Suprapubic skin (tissue), 4 donors: ENCODE measurements around the gene NPHP1.
"Not testable (repeated sequence)": the region's sequence is repeated elsewhere in the genome, so short reads cannot be mapped to it uniquely, and the experiment has no call there.

Source experiments
- CTCF ChIP-seq, 2 donors: fragments of 200-600 bp in 1 of 2; fragments of 450-650 bp in 1 of 2; sonication (generic) in 1 of 2; IDR thresholded peaks; one replicate each; pipeline ENCODE4 v1.5.1; 2016 to 2019; ENCODE audit warnings: antibody characterized with exemption in 2 of 2, mild to moderate bottlenecking in 1 of 2, moderate library complexity in 1 of 2
- EP300 ChIP-seq: sonication (generic); formaldehyde crosslinking; IDR thresholded peaks from one replicate; pipeline ENCODE4 v1.6.1; 2017; ENCODE audit warnings: antibody characterized with exemption
- POLR2AphosphoS5 ChIP-seq, 3 donors: sonication (generic); formaldehyde crosslinking; IDR thresholded peaks; one replicate each; pipeline ENCODE4 v1.6.1; 2017; ENCODE audit warnings: antibody characterized with exemption in 3 of 3

- TF ChIP-seq CTCF (IDR thresholded peaks at IDR 0.05); POLR2AphosphoS5 (IDR thresholded peaks at IDR 0.05); EP300: not testable (repeated sequence)
Measured at GRCh38 chr2:110248081-110248795, 43.4 kb upstream of the NPHP1 start.
